SK-N-SH treated with all-trans-retinoic acid at 6 μM for 48 hours (cell line): ENCODE results near the gene SPTB.

ENCODE experiments used
- ATAC-seq: fragments of 200-7000 bp; cut with Tn5 transposase; 3 replicates; pipeline ENCODE4 v1.9.1; 2020; ENCODE audit warnings: mild to moderate bottlenecking, moderate library complexity
- ARNTL ChIP-seq: fragments of 450-650 bp; formaldehyde crosslinking; IDR thresholded peaks from 2 replicates; pipeline ENCODE4 v1.5.0; 2020; ENCODE audit warnings: low read depth, mild to moderate bottlenecking, moderate library complexity, borderline replicate concordance
- CSDC2 ChIP-seq: fragments of 250-450 bp; sonication (Bioruptor Pico); IDR thresholded peaks from 2 replicates; pipeline ENCODE4 v1.5.0; 2020; ENCODE audit warnings: mild to moderate bottlenecking, moderate library complexity
- CSRNP3 ChIP-seq: fragments of 250-450 bp; sonication (Bioruptor Pico); IDR thresholded peaks from 2 replicates; pipeline ENCODE4 v1.5.1; 2021; ENCODE audit warnings: mild to moderate bottlenecking, moderate library complexity
- ESRRG ChIP-seq: fragments of 250-450 bp; sonication (Bioruptor Pico); IDR thresholded peaks from 2 replicates; pipeline ENCODE4 v1.6.1; 2021; ENCODE audit warnings: mild to moderate bottlenecking
- GLIS3 ChIP-seq: fragments of 250-450 bp; sonication (Bioruptor Pico); IDR thresholded peaks from 2 replicates; pipeline ENCODE4 v1.5.0; 2020; ENCODE audit warnings: mild to moderate bottlenecking, moderate library complexity
- ISL1 ChIP-seq: fragments of 250-450 bp; sonication (Bioruptor Pico); IDR thresholded peaks from 2 replicates; pipeline ENCODE4 v2.1.2; 2022; ENCODE audit warnings: mild to moderate bottlenecking, moderate library complexity
- OSR1 ChIP-seq: fragments of 250-450 bp; sonication (Bioruptor Pico); IDR thresholded peaks from 2 replicates; pipeline ENCODE4 v1.8.0; 2022; ENCODE audit warnings: moderate library complexity, mild to moderate bottlenecking, inconsistent platforms
- PATZ1 ChIP-seq: fragments of 250-450 bp; sonication (Bioruptor Pico); IDR thresholded peaks from 2 replicates; pipeline ENCODE4 v1.8.0; 2020; ENCODE audit warnings: mild to moderate bottlenecking, moderate library complexity, borderline replicate concordance
- POU6F1 ChIP-seq: fragments of 250-450 bp; sonication (Bioruptor Pico); IDR thresholded peaks from 2 replicates; pipeline ENCODE4 v1.8.0; 2021; ENCODE audit warnings: low read depth, mild to moderate bottlenecking, moderate library complexity, borderline replicate concordance
- PPARA ChIP-seq: fragments of 250-450 bp; sonication (Bioruptor Pico); IDR thresholded peaks from 2 replicates; pipeline ENCODE4 v1.5.0; 2020; ENCODE audit warnings: mild to moderate bottlenecking, borderline replicate concordance
- RARB ChIP-seq: fragments of 250-450 bp; sonication (Bioruptor Pico); IDR thresholded peaks from 2 replicates; pipeline ENCODE4 v1.8.0; 2021; ENCODE audit warnings: mild to moderate bottlenecking, moderate library complexity
- SNAI2 ChIP-seq: fragments of 250-450 bp; sonication (Bioruptor Pico); IDR thresholded peaks from 2 replicates; pipeline ENCODE4 v1.5.0; 2020; ENCODE audit warnings: mild to moderate bottlenecking, moderate library complexity
- TCF4 ChIP-seq: fragments of 250-450 bp; sonication (Bioruptor Pico); IDR thresholded peaks from 2 replicates; pipeline ENCODE4 v1.8.0; 2021; ENCODE audit warnings: mild to moderate bottlenecking, moderate library complexity, borderline replicate concordance
- TOX ChIP-seq: fragments of 250-450 bp; sonication (Bioruptor Pico); IDR thresholded peaks from 2 replicates; pipeline ENCODE4 v1.8.0; 2021; ENCODE audit warnings: mild to moderate bottlenecking, moderate library complexity, borderline replicate concordance
- TSHZ2 ChIP-seq: fragments of 250-450 bp; sonication (Bioruptor Pico); IDR thresholded peaks from 2 replicates; pipeline ENCODE4 v1.5.0; 2020; ENCODE audit warnings: mild to moderate bottlenecking, moderate library complexity
- ZC3H10 ChIP-seq: fragments of 250-450 bp; sonication (Bioruptor Pico); IDR thresholded peaks from 2 replicates; pipeline ENCODE4 v1.5.1; 2021; ENCODE audit warnings: mild to moderate bottlenecking, moderate library complexity
- ZFP3 ChIP-seq: fragments of 250-450 bp; sonication (Bioruptor Pico); IDR thresholded peaks from 2 replicates; pipeline ENCODE4 v1.5.0; 2020; ENCODE audit warnings: mild to moderate bottlenecking, moderate library complexity
- ZFP30 ChIP-seq: fragments of 450-650 bp; formaldehyde crosslinking; IDR thresholded peaks from 2 replicates; pipeline ENCODE4 v1.5.0; 2022; ENCODE audit warnings: mild to moderate bottlenecking, moderate library complexity
- ZNF565 ChIP-seq: fragments of 450-650 bp; formaldehyde crosslinking; conservative IDR thresholded peaks from 2 replicates; pipeline ENCODE4 v1.5.0; 2020; ENCODE audit warnings: low read depth, mild to moderate bottlenecking, moderate library complexity
- ZNF70 ChIP-seq: fragments of 450-650 bp; formaldehyde crosslinking; IDR thresholded peaks from 2 replicates; pipeline ENCODE4 v1.5.0; 2020; ENCODE audit warnings: mild to moderate bottlenecking, moderate library complexity
- ZNF8 ChIP-seq: fragments of 450-650 bp; formaldehyde crosslinking; IDR thresholded peaks from 2 replicates; pipeline ENCODE4 v1.5.0; 2020; ENCODE audit warnings: mild to moderate bottlenecking, moderate library complexity
- TF ChIP-seq, protein P1 (sequence below): fragments of 250-450 bp; sonication (Bioruptor Pico); IDR thresholded peaks from 2 replicates; pipeline ENCODE4 v1.5.1; 2020; ENCODE audit warnings: low read depth, mild to moderate bottlenecking, moderate library complexity

SPTB gene

GRCh38 chr14:64818151-64818550 is 61.6 kb downstream of the SPTB start (continued):
- no peak for TF ChIP-seq POU6F1 (CRISPR knock-in tag)
- no peak for TF ChIP-seq TSHZ2

DNA sequence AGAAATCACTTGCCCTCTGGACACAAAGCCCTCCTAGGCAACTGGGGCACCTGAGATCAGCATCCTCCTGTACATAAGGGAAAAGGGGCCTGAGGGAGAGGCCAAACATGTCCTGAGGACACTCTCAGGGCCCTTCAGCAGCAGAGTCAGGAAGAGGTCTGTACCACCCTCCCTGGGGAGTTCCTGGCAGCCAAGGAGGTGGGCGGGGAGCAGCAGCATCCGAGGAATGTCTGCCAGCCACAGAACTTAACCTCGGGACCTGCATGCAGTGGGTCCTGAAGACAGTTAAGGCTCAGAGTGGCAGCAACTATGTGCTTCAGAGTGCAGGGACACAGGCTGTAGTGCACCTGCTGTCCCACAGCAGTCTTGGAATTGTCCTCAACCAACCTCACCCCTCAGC is 62.1 kb downstream of the SPTB start:
- peak; percentile 73 for ATAC-seq
- TF ChIP-seq ZNF8 (CRISPR knock-in tag) (no peak), SNAI2 (CRISPR knock-in tag) (no peak), PATZ1 (CRISPR knock-in tag) (no peak), GLIS3 (no peak), TCF4 (no peak), ISL1 (CRISPR knock-in tag) (no peak), CSDC2 (CRISPR knock-in tag) (no peak), ARNTL (CRISPR knock-in tag) (no peak), PPARA (no peak), ESRRG (CRISPR knock-in tag) (no peak)

GRCh38 chr14:64816221-64816783 is 63.4 kb downstream of the SPTB start:
- no peak for ATAC-seq
- no peak for TF ChIP-seq CSRNP3 (CRISPR knock-in tag)
- no peak for TF ChIP-seq ISL1 (CRISPR knock-in tag)
- no peak for TF ChIP-seq ZC3H10
- no peak for TF ChIP-seq ZFP30
- no peak for TF ChIP-seq ESRRG (CRISPR knock-in tag)
- TF ChIP-seq PPARA, result no peak
- TF ChIP-seq, protein P1, sequence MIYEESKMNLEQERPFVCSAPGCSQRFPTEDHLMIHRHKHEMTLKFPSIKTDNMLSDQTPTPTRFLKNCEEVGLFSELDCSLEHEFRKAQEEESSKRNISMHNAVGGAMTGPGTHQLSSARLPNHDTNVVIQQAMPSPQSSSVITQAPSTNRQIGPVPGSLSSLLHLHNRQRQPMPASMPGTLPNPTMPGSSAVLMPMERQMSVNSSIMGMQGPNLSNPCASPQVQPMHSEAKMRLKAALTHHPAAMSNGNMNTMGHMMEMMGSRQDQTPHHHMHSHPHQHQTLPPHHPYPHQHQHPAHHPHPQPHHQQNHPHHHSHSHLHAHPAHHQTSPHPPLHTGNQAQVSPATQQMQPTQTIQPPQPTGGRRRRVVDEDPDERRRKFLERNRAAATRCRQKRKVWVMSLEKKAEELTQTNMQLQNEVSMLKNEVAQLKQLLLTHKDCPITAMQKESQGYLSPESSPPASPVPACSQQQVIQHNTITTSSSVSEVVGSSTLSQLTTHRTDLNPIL, result no peak
- no peak for TF ChIP-seq OSR1 (CRISPR knock-in tag)
- no peak for TF ChIP-seq ZNF8 (CRISPR knock-in tag)
- TF ChIP-seq TCF4, result no peak
- TF ChIP-seq GLIS3, result no peak
- no peak for TF ChIP-seq CSDC2 (CRISPR knock-in tag)
- TF ChIP-seq, all 23 proteins: peak for 0

DNA sequence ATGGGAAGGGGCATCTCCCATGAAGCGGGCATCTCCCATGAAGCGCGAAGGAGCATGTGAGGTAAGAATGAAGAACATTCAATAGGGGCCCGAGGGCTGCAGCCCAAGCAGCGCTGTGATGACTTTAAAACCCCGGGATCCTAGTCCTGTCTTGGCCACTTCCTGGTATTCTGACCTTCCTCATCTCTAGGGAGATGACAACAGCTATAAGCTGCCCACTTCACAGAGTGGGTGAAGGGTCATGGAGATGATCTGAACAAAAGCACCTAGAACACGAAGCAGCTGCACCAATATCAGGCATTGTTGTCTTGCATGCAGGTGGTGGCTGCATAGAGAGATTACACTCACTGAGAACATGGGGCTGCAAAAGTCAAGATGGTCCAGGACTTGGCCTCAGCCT is 64.5 kb downstream of the SPTB start:
- no peak for ATAC-seq
- TF ChIP-seq RARB (no peak), TOX (CRISPR knock-in tag) (no peak), ZNF70 (CRISPR knock-in tag) (no peak), ZNF565 (CRISPR knock-in tag) (no peak), ZFP3 (CRISPR knock-in tag) (no peak), ESRRG (CRISPR knock-in tag) (no peak), PATZ1 (CRISPR knock-in tag) (no peak), SNAI2 (CRISPR knock-in tag) (no peak), GLIS3 (no peak), PPARA (no peak), ZFP30 (no peak), POU6F1 (CRISPR knock-in tag) (no peak), ZC3H10 (no peak)
